Smooth muscle cell (in vitro differentiated cells): ENCODE measurements around the gene ATP9B. TPM values are rescaled to one million over a fixed set of nuclear protein-coding genes. Genes with fewer than 3 reads are reported as not detected.

Experiments
- DNase-seq: peaks from one replicate; lab custom pipeline; 2025; ENCODE audit not compliant: unreplicated experiment; lab: John Stamatoyannopoulos, UW
- H2AFZ ChIP-seq: fragments of 200-600 bp; sonication (generic); 2 replicates; pipeline ENCODE4 v1.6.0; 2016; ENCODE audit warnings: antibody characterized with exemption, low read depth, mild to moderate bottlenecking
- H3F3A ChIP-seq: fragments of 200-600 bp; sonication (generic); 2 replicates; pipeline ENCODE4 v1.6.0; 2017; ENCODE audit warnings: antibody characterized with exemption, low read depth
- H3K27ac ChIP-seq: fragments of 200-600 bp; sonication (generic); 2 replicates; pipeline ENCODE4 v1.5.1; 2016; ENCODE audit warnings: low read depth, mild to moderate bottlenecking
- H3K27me3 ChIP-seq: fragments of 200-600 bp; sonication (generic); 2 replicates; pipeline ENCODE4 v1.6.1; 2016; ENCODE audit warnings: low read depth, mild to moderate bottlenecking
- H3K36me3 ChIP-seq: fragments of 200-600 bp; sonication (generic); 2 replicates; pipeline ENCODE4 v1.5.1; 2016; ENCODE audit warnings: low read depth
- H3K4me1 ChIP-seq: fragments of 200-600 bp; sonication (generic); 2 replicates; pipeline ENCODE4 v1.5.1; 2016; ENCODE audit warnings: low read depth
- H3K4me2 ChIP-seq: fragments of 200-600 bp; sonication (generic); 2 replicates; pipeline ENCODE4 v1.6.0; 2016; ENCODE audit warnings: mild to moderate bottlenecking
- H3K4me3 ChIP-seq: fragments of 200-600 bp; sonication (generic); 2 replicates; pipeline ENCODE4 v1.5.1; 2016; ENCODE audit warnings: mild to moderate bottlenecking
- H3K79me2 ChIP-seq: fragments of 200-600 bp; sonication (generic); 2 replicates; pipeline ENCODE4 v1.6.0; 2016; ENCODE audit warnings: low read depth, mild to moderate bottlenecking
- H3K9ac ChIP-seq: fragments of 200-600 bp; sonication (generic); 2 replicates; pipeline ENCODE4 v1.6.0; 2016; ENCODE audit warnings: low read depth
- H3K9me3 ChIP-seq: fragments of 200-600 bp; sonication (generic); replicated peaks from 2 replicates; pipeline ENCODE4 v1.5.1; 2016; ENCODE audit warnings: low read depth
- H4K20me1 ChIP-seq: fragments of 200-600 bp; sonication (generic); 2 replicates; pipeline ENCODE4 v1.6.0; 2016; ENCODE audit warnings: low read depth
- WGBS: methylation state at CpG from one replicate; pipeline ENCODE4 v1.1.7; 2016; ENCODE audit warnings: low lambda C conversion rate; 5-methylcytosine and 5-hydroxymethylcytosine counted together
- polyA plus RNA-seq: library from polyadenylated mRNA; unstranded; fragments of >200 nt; fragmentation: Nextera tagmentation; extraction: Ambion mirVana; gene quantifications from 2 replicates; pipeline ENCODE4 v1.2.1, GENCODE V29; 2016
- total RNA-seq: library from RNA; depleted of rRNA; stranded (reverse); fragments of >200 nt; gene quantifications from 2 replicates; pipeline ENCODE4 v1.2.3, GENCODE V29; 2014
- TF ChIP-seq, protein P1 (sequence below): fragments of 200-600 bp; sonication (generic); IDR thresholded peaks from 2 replicates; pipeline ENCODE4 v1.5.1; 2017; ENCODE audit warnings: borderline replicate concordance, mild to moderate bottlenecking, antibody characterized with exemption; ENCODE audit not compliant: insufficient read depth, poor library complexity, severe bottlenecking

The ATP9B gene
- total and polyA plus RNA-seq, 2 experiments from 2014 or later: 6.1 to 16.4 TPM

DNA sequence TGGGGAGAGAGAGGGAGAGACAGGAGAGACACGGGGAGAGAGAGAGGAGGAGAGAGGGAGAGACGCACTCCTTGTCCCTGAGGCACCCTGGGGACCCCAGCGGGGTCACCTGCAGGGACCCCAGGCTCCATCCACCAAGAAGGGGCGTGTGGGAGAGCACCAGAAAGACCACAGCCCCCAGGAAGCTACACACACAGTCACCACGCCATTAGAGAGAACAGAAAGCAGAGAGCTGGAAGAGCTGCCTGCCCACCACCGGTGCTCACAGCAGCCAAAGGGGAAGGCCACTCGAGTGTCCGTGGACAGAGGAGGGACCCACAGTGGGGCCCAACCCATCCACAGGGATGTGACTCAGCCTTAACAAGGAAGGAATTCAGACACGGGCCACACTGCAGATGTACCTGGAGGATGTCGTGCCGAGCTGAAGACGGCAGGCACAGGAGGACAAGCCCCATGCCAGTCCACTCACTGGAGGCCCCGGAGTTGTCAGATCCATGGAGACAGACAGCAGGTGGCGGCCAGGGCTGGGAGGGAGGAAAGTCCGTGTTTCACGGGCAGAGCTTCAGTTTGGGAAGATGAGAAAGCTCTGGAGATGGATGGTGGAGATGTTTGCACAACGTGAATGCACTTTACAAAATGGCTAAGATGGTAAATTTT is 315.1 kb downstream of the ATP9B start:
- H3K4me1 ChIP-seq: no peaks in the 10 kb centered on the region
- DNase-seq: no peak
- peaks cover 4% of the 10 kb centered on the region for H3K27me3 ChIP-seq
- WGBS: 82% methylated on average over 16 of the region's 17 CpGs
- H3K9me3 ChIP-seq: no peaks in the 10 kb centered on the region
- H4K20me1 ChIP-seq: no peaks in the 10 kb centered on the region
- H2AFZ ChIP-seq: no peak overlapping the region
- H3K4me3 ChIP-seq: no peak overlapping the region
- TF ChIP-seq, protein P1, sequence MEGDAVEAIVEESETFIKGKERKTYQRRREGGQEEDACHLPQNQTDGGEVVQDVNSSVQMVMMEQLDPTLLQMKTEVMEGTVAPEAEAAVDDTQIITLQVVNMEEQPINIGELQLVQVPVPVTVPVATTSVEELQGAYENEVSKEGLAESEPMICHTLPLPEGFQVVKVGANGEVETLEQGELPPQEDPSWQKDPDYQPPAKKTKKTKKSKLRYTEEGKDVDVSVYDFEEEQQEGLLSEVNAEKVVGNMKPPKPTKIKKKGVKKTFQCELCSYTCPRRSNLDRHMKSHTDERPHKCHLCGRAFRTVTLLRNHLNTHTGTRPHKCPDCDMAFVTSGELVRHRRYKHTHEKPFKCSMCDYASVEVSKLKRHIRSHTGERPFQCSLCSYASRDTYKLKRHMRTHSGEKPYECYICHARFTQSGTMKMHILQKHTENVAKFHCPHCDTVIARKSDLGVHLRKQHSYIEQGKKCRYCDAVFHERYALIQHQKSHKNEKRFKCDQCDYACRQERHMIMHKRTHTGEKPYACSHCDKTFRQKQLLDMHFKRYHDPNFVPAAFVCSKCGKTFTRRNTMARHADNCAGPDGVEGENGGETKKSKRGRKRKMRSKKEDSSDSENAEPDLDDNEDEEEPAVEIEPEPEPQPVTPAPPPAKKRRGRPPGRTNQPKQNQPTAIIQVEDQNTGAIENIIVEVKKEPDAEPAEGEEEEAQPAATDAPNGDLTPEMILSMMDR: no peak
- no peaks in the 10 kb centered on the region for H3F3A ChIP-seq
- no peak overlapping the region for H3K9ac ChIP-seq
- H3K27ac ChIP-seq: no peak overlapping the region
- H3K36me3 ChIP-seq: no peaks in the 10 kb centered on the region
- H3K4me2 ChIP-seq: no peak overlapping the region
- no peaks in the 10 kb centered on the region for H3K79me2 ChIP-seq

DNA sequence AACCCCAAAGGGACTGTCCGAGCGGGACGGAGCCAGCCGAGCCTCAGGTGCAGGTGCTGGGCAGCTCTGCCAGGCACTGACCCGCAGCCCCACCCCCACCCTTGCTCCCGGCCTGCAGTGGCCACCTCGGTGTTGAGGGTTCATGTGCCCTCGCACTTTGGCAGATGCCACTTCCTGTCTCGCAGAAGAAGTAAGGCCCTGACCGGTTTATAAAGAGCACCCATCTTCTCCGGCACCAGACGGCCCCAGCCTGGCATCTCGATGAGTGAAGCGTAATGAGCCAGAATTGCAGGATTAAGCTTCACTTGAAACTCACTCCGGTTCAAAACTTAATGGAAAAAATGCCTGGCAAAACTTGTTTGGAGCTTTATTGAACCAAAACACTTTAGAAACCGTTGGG is 315.6 kb downstream of the ATP9B start:
- Histone ChIP-seq H3K79me2 (no peaks in the 10 kb centered on the region), H3K9ac (no peak overlapping the region), H3K27ac (no peak overlapping the region), H3K4me1 (no peaks in the 10 kb centered on the region), H3F3A (no peaks in the 10 kb centered on the region), H2AFZ (no peak overlapping the region), H3K4me2 (no peak overlapping the region), H3K4me3 (no peak overlapping the region), H4K20me1 (no peaks in the 10 kb centered on the region), H3K27me3 (peaks cover 10% of the 10 kb centered on the region), H3K9me3 (no peaks in the 10 kb centered on the region), H3K36me3 (no peaks in the 10 kb centered on the region)
- TF ChIP-seq, protein P1: no peak
- no peak for DNase-seq
- WGBS: 85% methylated on average over 16 of the region's 16 CpGs

GRCh38 chr18:79385326-79385707 is 316.1 kb downstream of the ATP9B start:
- DNase-seq: no peak
- 73% methylated on average over 17 of the region's 17 CpGs for WGBS

More at GRCh38 chr18:79385326-79385707, 316.1 kb downstream of the ATP9B start:
- no peak overlapping the region for H3K9ac ChIP-seq
- no peaks in the 10 kb centered on the region for H3K9me3 ChIP-seq
- no peak overlapping the region for H2AFZ ChIP-seq
- no peak overlapping the region for H3K4me2 ChIP-seq
- H3K79me2 ChIP-seq: no peaks in the 10 kb centered on the region
- H3K36me3 ChIP-seq: no peaks in the 10 kb centered on the region
- no peaks in the 10 kb centered on the region for H3F3A ChIP-seq
- H3K27ac ChIP-seq: no peak overlapping the region
- H3K4me3 ChIP-seq: no peak overlapping the region
- TF ChIP-seq, protein P1: no peak
- H4K20me1 ChIP-seq: no peaks in the 10 kb centered on the region
- no peaks in the 10 kb centered on the region for H3K4me1 ChIP-seq
- peaks cover 11% of the 10 kb centered on the region for H3K27me3 ChIP-seq
